Activated CD8-positive, alpha-beta memory T cell treated with anti-CD3 and anti-CD28 coated beads, Interleukin-2, amount 50 U/mL, for 1 hour (primary cell): ENCODE data around the gene FCRL6.

ENCODE experiments used
- DNase-seq: peaks from one replicate; pipeline ENCODE4 v3.0.0-alpha.2; 2020; ENCODE audit errors: extremely low read depth

FCRL6 gene

GRCh38 chr1:159862557-159862956 is 60.4 kb downstream of the FCRL6 start, which contains the start of gene VSIG8:
VSIG8 (minus strand) TSS chr1:159862657; CDS start chr1:159862521, 136 bp downstream.
- DNase-seq = no peak

GRCh38 chr1:159864262-159864661 is 62.1 kb downstream of the FCRL6 start:
- DNase-seq = no peak
